22Rv1 (cell line): ENCODE data around the gene FRK.

Experiments
- CTCF ChIP-seq: fragments of 450-650 bp; IDR thresholded peaks from 2 replicates; pipeline ENCODE4 v1.5.1; 2017; ENCODE audit warnings: mild to moderate bottlenecking
- ZFX ChIP-seq: fragments of 450-650 bp; IDR thresholded peaks from 2 replicates; pipeline ENCODE4 v1.6.1; 2017; ENCODE audit warnings: antibody characterized with exemption, borderline replicate concordance

GRCh38 chr6:116010386-116010785 is 50.3 kb downstream of the FRK start:
- TF ChIP-seq CTCF (no peak), ZFX (no peak)
